GM12874 (cell line): Measurements from ENCODE around the gene RGL2.

Experiments
- TF ChIP-seq, protein P1 (sequence below): IDR thresholded peaks from 2 replicates; pipeline ENCODE4 v1.5.1; 2011; ENCODE audit warnings: low read depth, mild to moderate bottlenecking, control low read depth, low read length, moderate library complexity; ENCODE audit not compliant: insufficient read depth

Gene RGL2

GRCh38 chr6:33319939-33320314 lies 21.2 kb upstream of the RGL2 start:
- TF ChIP-seq, protein P1, sequence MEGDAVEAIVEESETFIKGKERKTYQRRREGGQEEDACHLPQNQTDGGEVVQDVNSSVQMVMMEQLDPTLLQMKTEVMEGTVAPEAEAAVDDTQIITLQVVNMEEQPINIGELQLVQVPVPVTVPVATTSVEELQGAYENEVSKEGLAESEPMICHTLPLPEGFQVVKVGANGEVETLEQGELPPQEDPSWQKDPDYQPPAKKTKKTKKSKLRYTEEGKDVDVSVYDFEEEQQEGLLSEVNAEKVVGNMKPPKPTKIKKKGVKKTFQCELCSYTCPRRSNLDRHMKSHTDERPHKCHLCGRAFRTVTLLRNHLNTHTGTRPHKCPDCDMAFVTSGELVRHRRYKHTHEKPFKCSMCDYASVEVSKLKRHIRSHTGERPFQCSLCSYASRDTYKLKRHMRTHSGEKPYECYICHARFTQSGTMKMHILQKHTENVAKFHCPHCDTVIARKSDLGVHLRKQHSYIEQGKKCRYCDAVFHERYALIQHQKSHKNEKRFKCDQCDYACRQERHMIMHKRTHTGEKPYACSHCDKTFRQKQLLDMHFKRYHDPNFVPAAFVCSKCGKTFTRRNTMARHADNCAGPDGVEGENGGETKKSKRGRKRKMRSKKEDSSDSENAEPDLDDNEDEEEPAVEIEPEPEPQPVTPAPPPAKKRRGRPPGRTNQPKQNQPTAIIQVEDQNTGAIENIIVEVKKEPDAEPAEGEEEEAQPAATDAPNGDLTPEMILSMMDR = no peak

- TF ChIP-seq, protein P1 = no peak
Observed at GRCh38 chr6:33318426-33319073, 19.8 kb upstream of the RGL2 start.

- TF ChIP-seq, protein P1 = no peak
Observed at GRCh38 chr6:33317669-33318425, 19.1 kb upstream of the RGL2 start, which contains the start of gene ZBTB22. Gene ZBTB22, minus strand, starts transcription at chr6:33317744. Its CDS starts 828 bp downstream, at chr6:33316916.

- TF ChIP-seq, protein P1 = no peak
Observed at GRCh38 chr6:33317419-33317668, 18.6 kb upstream of the RGL2 start.

DNA sequence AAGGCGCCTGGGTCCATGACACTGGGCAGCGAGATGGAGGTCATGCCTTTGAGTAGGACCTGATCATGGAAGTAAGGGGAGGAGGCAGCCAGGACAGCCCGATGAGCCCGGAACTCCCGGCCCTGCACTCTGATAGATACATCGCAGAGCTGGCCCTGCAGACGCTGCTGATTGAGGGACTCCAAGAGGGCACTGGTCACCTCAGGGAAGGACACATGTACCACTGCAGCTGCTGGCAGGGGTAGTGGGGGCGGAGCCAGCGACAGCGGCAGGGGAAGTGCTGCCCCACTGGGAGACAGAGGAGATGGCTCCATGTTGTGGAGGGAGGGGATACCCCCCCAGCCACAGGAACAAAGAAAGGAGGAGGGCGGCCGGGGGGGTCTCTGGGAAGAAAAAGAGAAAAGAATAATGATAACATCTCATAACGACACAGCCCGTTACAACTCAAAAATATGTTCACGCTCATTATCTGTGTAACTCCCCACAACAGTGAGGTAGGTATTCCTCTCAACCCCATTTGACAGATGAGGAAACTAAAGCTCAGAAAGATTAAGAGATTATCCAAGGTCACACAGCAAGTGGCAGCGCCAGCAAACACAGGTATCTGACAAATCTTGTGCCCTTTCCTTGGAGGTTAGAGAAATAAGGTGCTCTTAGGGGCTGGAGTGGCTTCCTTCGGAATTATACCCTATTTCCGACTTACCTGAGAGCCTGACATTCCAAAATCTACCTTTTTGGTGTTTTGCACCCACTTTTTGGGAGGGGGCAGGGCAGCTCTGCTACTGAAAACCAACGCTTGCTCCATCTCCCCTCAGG lies 18.1 kb upstream of the RGL2 start:
- TF ChIP-seq, protein P1 = no peak

- TF ChIP-seq, protein P1 = no peak
Observed at GRCh38 chr6:33315793-33316602, 17.3 kb upstream of the RGL2 start.
